Neural cell (in vitro differentiated cells): ENCODE data around the gene SYT15.

Experiments
- EP300 ChIP-seq: fragments of 450-650 bp; conservative IDR thresholded peaks from 2 replicates; pipeline ENCODE4 v1.6.1; 2014; ENCODE audit warnings: antibody characterized with exemption, mild to moderate bottlenecking, moderate library complexity; ENCODE audit not compliant: poor library complexity, severe bottlenecking
- EZH2 ChIP-seq: fragments of 200-600, 300-800 bp; shearing (Covaris generic), sonication (generic); IDR thresholded peaks from 2 replicates; pipeline ENCODE4 v1.6.1; 2014; ENCODE audit warnings: antibody characterized with exemption, low read length, borderline replicate concordance, mild to moderate bottlenecking; ENCODE audit not compliant: insufficient read depth, poor library complexity, severe bottlenecking
- POLR2AphosphoS5 ChIP-seq: IDR thresholded peaks from 2 replicates; pipeline ENCODE4 v1.6.1; 2012
- RAD21 ChIP-seq: fragments of 450-650 bp; conservative IDR thresholded peaks from 2 replicates; pipeline ENCODE4 v1.6.1; 2014; ENCODE audit warnings: antibody characterized with exemption, mild to moderate bottlenecking, moderate library complexity
- REST ChIP-seq: IDR thresholded peaks from 2 replicates; pipeline ENCODE4 v1.6.1; 2012; ENCODE audit warnings: borderline replicate concordance
- SMC3 ChIP-seq: fragments of 450-650 bp; conservative IDR thresholded peaks from 2 replicates; pipeline ENCODE4 v1.6.1; 2014; ENCODE audit warnings: antibody characterized with exemption, mild to moderate bottlenecking, moderate library complexity; ENCODE audit not compliant: poor library complexity
- TF ChIP-seq, protein P1 (sequence below): fragments of 450-650 bp; IDR thresholded peaks from 2 replicates; pipeline ENCODE4 v1.5.1; 2014; ENCODE audit warnings: antibody characterized with exemption, mild to moderate bottlenecking, moderate library complexity; ENCODE audit not compliant: poor library complexity, severe bottlenecking

- TF ChIP-seq EZH2, result no peak
- TF ChIP-seq SMC3, result no peak
- no peak for TF ChIP-seq POLR2AphosphoS5
- no peak for TF ChIP-seq REST
- no peak for TF ChIP-seq RAD21
- TF ChIP-seq, protein P1, sequence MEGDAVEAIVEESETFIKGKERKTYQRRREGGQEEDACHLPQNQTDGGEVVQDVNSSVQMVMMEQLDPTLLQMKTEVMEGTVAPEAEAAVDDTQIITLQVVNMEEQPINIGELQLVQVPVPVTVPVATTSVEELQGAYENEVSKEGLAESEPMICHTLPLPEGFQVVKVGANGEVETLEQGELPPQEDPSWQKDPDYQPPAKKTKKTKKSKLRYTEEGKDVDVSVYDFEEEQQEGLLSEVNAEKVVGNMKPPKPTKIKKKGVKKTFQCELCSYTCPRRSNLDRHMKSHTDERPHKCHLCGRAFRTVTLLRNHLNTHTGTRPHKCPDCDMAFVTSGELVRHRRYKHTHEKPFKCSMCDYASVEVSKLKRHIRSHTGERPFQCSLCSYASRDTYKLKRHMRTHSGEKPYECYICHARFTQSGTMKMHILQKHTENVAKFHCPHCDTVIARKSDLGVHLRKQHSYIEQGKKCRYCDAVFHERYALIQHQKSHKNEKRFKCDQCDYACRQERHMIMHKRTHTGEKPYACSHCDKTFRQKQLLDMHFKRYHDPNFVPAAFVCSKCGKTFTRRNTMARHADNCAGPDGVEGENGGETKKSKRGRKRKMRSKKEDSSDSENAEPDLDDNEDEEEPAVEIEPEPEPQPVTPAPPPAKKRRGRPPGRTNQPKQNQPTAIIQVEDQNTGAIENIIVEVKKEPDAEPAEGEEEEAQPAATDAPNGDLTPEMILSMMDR, result no peak
- no peak for TF ChIP-seq EP300
Observed at GRCh38 chr10:46543466-46544377, 35.2 kb upstream of the SYT15 start.
